ENCODE measurements around the gene SGCG.

The SGCG gene

GRCh38 chr13:23339225-23339624, 158.4 kb downstream of the SGCG start:
- DNase-seq, result no peak

GRCh38 chr13:23344931-23345595, 164.3 kb downstream of the SGCG start:
- no peak for DNase-seq

- no peak for DNase-seq
Observed at GRCh38 chr13:23347601-23348000, 166.8 kb downstream of the SGCG start.

DNA sequence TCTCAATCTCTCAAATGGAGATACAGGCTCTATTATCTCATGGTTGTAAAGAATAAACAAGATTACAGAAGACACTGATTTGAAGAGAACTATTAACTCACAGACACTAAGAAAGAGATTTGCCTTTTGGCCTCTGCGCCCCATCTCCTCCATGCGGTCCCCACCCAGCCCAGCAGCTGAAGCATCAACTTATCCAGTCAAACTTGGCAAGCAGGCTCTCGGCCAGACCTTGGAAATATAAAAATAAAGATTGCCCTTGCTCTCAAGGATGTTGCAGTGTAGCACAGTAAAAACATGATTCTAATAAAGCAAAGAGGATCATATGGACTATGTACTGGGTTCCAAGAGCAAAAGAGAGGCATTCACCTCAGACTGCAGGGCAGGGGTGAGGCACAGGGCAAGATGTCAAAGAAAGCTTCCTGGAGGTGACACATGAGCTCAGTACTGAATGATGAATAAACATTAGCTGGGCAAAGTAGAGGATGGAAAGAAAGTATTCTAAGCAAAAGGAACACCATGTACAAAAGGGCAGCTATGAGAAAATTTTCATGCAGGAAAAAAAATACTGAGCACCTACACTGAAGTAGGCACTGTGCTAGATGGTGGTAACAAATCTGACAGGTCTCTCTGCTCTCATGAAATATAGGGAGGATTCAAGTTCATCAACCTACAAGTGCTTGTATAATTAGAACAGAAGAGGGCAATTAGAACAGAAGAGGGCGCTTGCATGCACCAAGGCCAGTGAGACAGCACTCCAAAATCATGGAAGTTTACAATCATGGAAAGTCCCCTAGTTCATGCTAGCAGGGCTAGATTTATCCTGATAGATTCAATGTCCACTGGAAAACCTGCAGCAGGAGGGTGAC, 167.7 kb downstream of the SGCG start:
- no peak for DNase-seq

DNA sequence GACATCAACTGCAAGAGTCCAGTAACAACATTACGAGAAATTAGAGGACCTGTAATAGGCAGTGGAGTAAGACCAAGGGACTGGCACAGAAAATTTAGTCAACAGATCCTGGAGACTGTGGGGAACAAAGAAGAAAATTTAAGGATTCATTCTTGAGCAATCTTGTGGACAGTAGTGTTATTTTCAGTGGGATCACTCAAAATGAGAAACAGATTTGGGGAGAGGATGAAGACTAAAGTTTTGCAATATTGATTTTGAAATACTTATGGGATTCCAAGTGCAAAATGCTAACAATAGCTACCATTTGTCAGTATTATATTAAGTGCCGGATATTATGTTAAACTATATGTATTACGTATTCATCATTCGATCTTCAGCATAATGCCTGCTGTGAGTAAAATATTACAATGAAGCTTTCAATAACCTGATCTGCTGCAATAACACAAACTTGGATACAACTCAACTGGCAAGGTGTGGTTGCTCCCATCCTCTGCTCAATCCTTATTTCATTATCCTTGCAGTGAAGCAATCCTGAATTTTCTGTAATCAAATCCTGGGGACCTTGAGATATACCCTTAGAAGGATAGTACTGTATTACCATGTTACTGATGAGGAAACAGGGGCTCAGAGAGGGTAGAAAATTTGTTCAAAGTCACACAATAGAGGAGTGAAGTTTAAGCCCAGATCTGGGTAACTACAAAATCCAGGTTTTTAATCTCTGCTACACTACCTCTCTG, 168.6 kb downstream of the SGCG start:
- no peak for DNase-seq

- DNase-seq, result no peak
Observed at GRCh38 chr13:23350009-23350408, 169.2 kb downstream of the SGCG start.

- no peak for DNase-seq
Observed at GRCh38 chr13:23352161-23352560, 171.4 kb downstream of the SGCG start.

- no peak for DNase-seq
Observed at GRCh38 chr13:23354520-23354919, 173.7 kb downstream of the SGCG start.

DNA sequence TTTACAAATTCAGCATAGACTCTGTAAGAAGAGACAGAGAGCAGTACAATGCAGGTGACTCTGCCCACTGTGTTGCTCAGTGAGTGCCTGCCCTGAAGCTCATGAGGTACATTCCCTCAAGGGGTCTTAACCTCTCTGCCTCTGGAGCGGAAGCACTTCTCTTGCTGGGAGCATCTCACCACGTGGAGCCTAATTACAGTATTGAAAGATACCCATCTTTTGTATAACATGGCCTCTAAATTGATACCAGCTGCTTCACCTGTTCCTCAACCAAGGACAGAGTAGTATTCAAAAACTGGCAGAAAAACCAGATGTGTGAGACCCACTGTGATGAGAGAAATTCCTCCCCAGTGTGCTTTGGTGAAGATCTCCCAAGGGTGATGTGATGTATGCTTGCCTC, 175.6 kb downstream of the SGCG start:
- no peak for DNase-seq

- DNase-seq, result no peak
Observed at GRCh38 chr13:23357349-23357748, 176.6 kb downstream of the SGCG start.

DNA sequence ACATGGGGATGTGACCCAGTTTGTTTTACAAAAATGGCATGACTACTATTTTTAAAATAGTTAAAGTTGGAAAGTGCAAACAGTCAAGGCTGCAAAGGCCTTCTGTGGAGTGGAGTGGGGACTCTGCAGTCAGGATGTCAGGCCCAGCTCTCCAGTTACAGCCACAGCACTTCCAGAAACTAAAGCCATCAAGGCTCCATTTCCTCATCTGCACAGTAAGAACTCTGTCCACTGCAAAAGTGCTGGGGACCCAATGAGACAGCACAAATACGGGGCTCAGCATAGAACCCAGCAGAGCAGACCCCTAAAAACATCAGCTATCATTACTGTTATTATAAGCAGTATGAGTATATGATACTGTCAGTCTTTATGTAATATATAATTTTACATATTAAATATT, 179.1 kb downstream of the SGCG start:
- DNase-seq, result no peak

DNA sequence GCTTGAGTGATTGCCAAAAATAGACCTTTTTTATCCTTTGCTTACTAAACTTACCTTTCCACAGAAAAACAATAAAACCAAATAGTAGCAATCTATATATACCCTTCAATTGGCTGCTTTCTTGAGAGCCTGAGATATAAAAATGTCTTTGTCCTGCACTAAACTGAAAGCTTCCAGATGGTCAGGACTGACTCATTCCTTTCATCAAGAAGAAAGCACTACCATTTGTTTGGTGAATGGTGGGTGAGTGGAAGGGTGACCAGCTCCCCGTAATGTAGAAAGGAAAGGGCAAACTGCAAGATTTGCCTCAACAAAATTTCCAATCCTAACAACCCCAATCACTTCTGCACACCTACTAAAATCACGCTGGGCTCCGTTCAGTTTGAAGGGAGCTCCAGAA, 184.9 kb downstream of the SGCG start:
- no peak for DNase-seq

GRCh38 chr13:23367907-23368306, 187.1 kb downstream of the SGCG start:
- DNase-seq, result no peak

GRCh38 chr13:23372264-23372906, 191.6 kb downstream of the SGCG start:
- no peak for DNase-seq

Measured in activated T-cell treated with anti-CD3 and anti-CD28 coated beads, Interleukin-2, amount 50 U/mL, for 48 hours (primary cell).